HG03439 (cell line): ENCODE data around the gene NMT1.

Source experiments
- ATAC-seq: cut with Tn5 transposase; IDR thresholded peaks from one replicate; pipeline ENCODE4 v1.9.1; 2021; ENCODE audit warnings: mild to moderate bottlenecking, moderate library complexity; ENCODE audit not compliant: unreplicated experiment

The NMT1 gene

GRCh38 chr17:45149037-45149668, 88.0 kb downstream of the NMT1 start:
- peak; percentile 35 for ATAC-seq

GRCh38 chr17:45149669-45150664, 88.8 kb downstream of the NMT1 start:
- no peak for ATAC-seq

- ATAC-seq = no peak
Observed at GRCh38 chr17:45150911-45151809, 90.0 kb downstream of the NMT1 start.

GRCh38 chr17:45155029-45155428, 93.9 kb downstream of the NMT1 start:
- no peak for ATAC-seq

- no peak for ATAC-seq
Observed at GRCh38 chr17:45155483-45155882, 94.4 kb downstream of the NMT1 start.

- ATAC-seq = no peak
Observed at GRCh38 chr17:45156242-45156641, 95.1 kb downstream of the NMT1 start.
